GM18505 (cell line): Measurements from ENCODE around the gene OR51A7.
"Not testable (repeated sequence)": the region's sequence is repeated elsewhere in the genome, so short reads cannot be mapped to it uniquely, and the experiment has no call there.

Source experiments
- ATAC-seq: cut with Tn5 transposase; IDR thresholded peaks from one replicate; pipeline ENCODE4 v1.9.1; 2021; ENCODE audit not compliant: unreplicated experiment
- POLR2A ChIP-seq: IDR thresholded peaks from 4 replicates; pipeline ENCODE4 v1.6.1; 2011; ENCODE audit warnings: borderline replicate concordance; ENCODE audit not compliant: insufficient read depth, insufficient read length; ENCODE audit errors: extremely low read depth

The OR51A7 gene

GRCh38 chr11:4916581-4916980 is 13.0 kb downstream of the OR51A7 start:
- ATAC-seq, result no peak
- TF ChIP-seq POLR2A, result no peak

- TF ChIP-seq POLR2A, result no peak
- ATAC-seq, result no peak
Measured at GRCh38 chr11:4919250-4919649, 15.7 kb downstream of the OR51A7 start, which contains the start of gene OR51G2. TSS of gene OR51G2 (minus strand) at chr11:4919350. CDS start at chr11:4915663, 3,687 bp downstream.

- TF ChIP-seq POLR2A, result no peak
- ATAC-seq, result no peak
Measured at GRCh38 chr11:4921796-4922195, 18.2 kb downstream of the OR51A7 start.

GRCh38 chr11:4922304-4922703 is 18.7 kb downstream of the OR51A7 start:
- ATAC-seq, result no peak
- no peak for TF ChIP-seq POLR2A

GRCh38 chr11:4924239-4924638 is 20.7 kb downstream of the OR51A7 start, which contains the start of gene OR51G1:
TSS of gene OR51G1 (minus strand) at chr11:4924339. CDS start at chr11:4924339, 0 bp downstream.
- ATAC-seq, result no peak
- TF ChIP-seq POLR2A, result no peak

GRCh38 chr11:4926608-4927007 is 23.0 kb downstream of the OR51A7 start:
- no peak for ATAC-seq
- TF ChIP-seq POLR2A, result no peak

- no peak for ATAC-seq
- TF ChIP-seq POLR2A, result no peak
Measured at GRCh38 chr11:4932751-4933150, 29.2 kb downstream of the OR51A7 start.

- no peak for TF ChIP-seq POLR2A
- no peak for ATAC-seq
Measured at GRCh38 chr11:4936745-4937144, 33.2 kb downstream of the OR51A7 start.

GRCh38 chr11:4947505-4947904 is 43.9 kb downstream of the OR51A7 start, which contains the start of gene OR51A4:
TSS of gene OR51A4 (minus strand) at chr11:4947605. CDS start at chr11:4947100, 505 bp downstream.
- no peak for ATAC-seq
- TF ChIP-seq POLR2A, result no peak

- ATAC-seq, result not testable (repeated sequence)
Measured at GRCh38 chr11:4955613-4956012, 52.0 kb downstream of the OR51A7 start, which contains the start of gene OR51A2. TSS of gene OR51A2 (minus strand) at chr11:4955713. CDS start at chr11:4955713, 0 bp downstream.

GRCh38 chr11:4957396-4957795 is 53.8 kb downstream of the OR51A7 start:
- no peak for TF ChIP-seq POLR2A
- no peak for ATAC-seq
